ENCODE data around the gene SLC12A9. TPM values are rescaled to one million over a fixed set of nuclear protein-coding genes. Genes with fewer than 3 reads are reported as not detected.

SLC12A9 gene
- total RNA-seq, 1 experiment from 2014 or later = 24.6 TPM

GRCh38 chr7:100900978-100901377 lies 48.5 kb downstream of the SLC12A9 start:
- RAD21 ChIA-PET (ENCODE audit: low non-redundant PET in 1 of 2, low total read pairs in 2 of 2, uncharacterized antibody in 2 of 2, unreplicated experiment in 2 of 2) = no interaction called here
- no TSS peak for BruUV-seq (replicated peaks)
- Histone ChIP-seq H3K27me3 (ENCODE audit: insufficient read depth, low read length) (no peaks in the 10 kb centered on the region; the same call in 1 of the 2 replicates), H2AFZ (ENCODE audit: low read depth, low read length, poor library complexity, severe bottlenecking) (no peak overlapping the region), H3K4me1 (ENCODE audit: control insufficient read depth in 1 of 2, insufficient read depth in 2 of 2, low read length in 2 of 2) (peaks cover 8 to 18% of the 10 kb centered on the region in 2 experiments), H3K27ac (ENCODE audit: low read depth, low read length) (no peak overlapping the region), H4K20me1 (ENCODE audit: insufficient read depth) (no peaks in the 10 kb centered on the region), H3K4me3 (replicated peaks in 1 of 2; ENCODE audit: low read depth in 1 of 2, low read length in 2 of 2) (no peak overlapping the region), H3K9ac (ENCODE audit: low read length) (no peak overlapping the region), H3K79me2 (ENCODE audit: insufficient read depth, low read length) (no peaks in the 10 kb centered on the region), H3K9me3 (ENCODE audit: control insufficient read depth in 1 of 2, insufficient read depth in 1 of 2, low read depth in 1 of 2, low read length in 2 of 2) (no peaks in the 10 kb centered on the region), H3K4me2 (ENCODE audit: low read length) (no peak overlapping the region), H3K36me3 (ENCODE audit: control insufficient read depth in 1 of 2, insufficient read depth in 2 of 2, low read length in 2 of 2) (no peaks in the 10 kb centered on the region), H3K9me2 (ENCODE audit: insufficient read depth) (no peaks in the 10 kb centered on the region)
- TF ChIP-seq CBX3 (IDR thresholded peaks at IDR 0.05; ENCODE audit: low read depth) (no peak), JUND (IDR thresholded peaks at IDR 0.05) (no peak), ELF1 (IDR thresholded peaks at IDR 0.05; ENCODE audit: borderline replicate concordance, low read depth) (no peak)
- intact Hi-C loops (cut with micrococcal nuclease) = no loop called here
- CTCF ChIA-PET = interaction anchor here (0.8 kb wide), 1 partner anchor 177 kb away, joined by 3 read pairs; no protein-coding TSS in a partner anchor
- ATAC-seq (no peak), DNase-seq (ENCODE audit: low read depth, low spot score) (no peak)
- POLR2A ChIA-PET = no interaction called here

- Histone ChIP-seq H4K20me1 (ENCODE audit: insufficient read depth) (no peaks in the 10 kb centered on the region), H2AFZ (ENCODE audit: low read depth, low read length, poor library complexity, severe bottlenecking) (no peak overlapping the region), H3K9me3 (ENCODE audit: control insufficient read depth in 1 of 2, insufficient read depth in 1 of 2, low read depth in 1 of 2, low read length in 2 of 2) (no peaks in the 10 kb centered on the region), H3K9me2 (ENCODE audit: insufficient read depth) (no peaks in the 10 kb centered on the region), H3K27me3 (ENCODE audit: insufficient read depth, low read length) (no peaks in the 10 kb centered on the region), H3K4me2 (ENCODE audit: low read length) (peak overlapping the region; percentile 15; the same call in 1 of the 2 replicates), H3K27ac (ENCODE audit: low read depth, low read length) (no peak overlapping the region), H3K4me1 (ENCODE audit: control insufficient read depth in 1 of 2, insufficient read depth in 2 of 2, low read length in 2 of 2) (peaks cover 4 to 10% of the 10 kb centered on the region in 2 experiments), H3K4me3 (replicated peaks in 1 of 2; ENCODE audit: low read depth in 1 of 2, low read length in 2 of 2) (no peak overlapping the region), H3K36me3 (ENCODE audit: control insufficient read depth in 1 of 2, insufficient read depth in 2 of 2, low read length in 2 of 2) (no peaks in the 10 kb centered on the region), H3K9ac (ENCODE audit: low read length) (no peak overlapping the region), H3K79me2 (ENCODE audit: insufficient read depth, low read length) (no peaks in the 10 kb centered on the region)
- DNase-seq (ENCODE audit: low read depth, low spot score) (no peak), ATAC-seq (no peak)
- ChIA-PET POLR2A (no interaction called here), RAD21 (ENCODE audit: low non-redundant PET in 1 of 2, low total read pairs in 2 of 2, uncharacterized antibody in 2 of 2, unreplicated experiment in 2 of 2) (no interaction called here), CTCF (interaction anchor here (0.9 kb wide), 1 partner anchor 157 kb away, joined by 4 read pairs; no protein-coding TSS in a partner anchor)
- intact Hi-C loops (cut with micrococcal nuclease) = no loop called here
- TF ChIP-seq CTCF (IDR thresholded peaks at IDR 0.05 in 2 of 3, conservative IDR thresholded peaks at IDR 0.05 in 1 of 3; ENCODE audit: borderline replicate concordance in 1 of 3, insufficient read depth in 1 of 3, low read depth in 2 of 3, low read length in 2 of 3) (no peak), MAX (IDR thresholded peaks at IDR 0.05) (no peak)
- no TSS peak for BruUV-seq (replicated peaks)
Observed at GRCh38 chr7:100901921-100902332, 49.4 kb downstream of the SLC12A9 start.
